GM19239 (cell line): Measurements from ENCODE around the gene HPN.
"Not testable (repeated sequence)": the region's sequence is repeated elsewhere in the genome, so short reads cannot be mapped to it uniquely, and the experiment has no call there.

Experiments used
- DNase-seq: peaks from one replicate; pipeline ENCODE4 v3.0.0; 2011; ENCODE audit warnings: low spot score; ENCODE audit not compliant: insufficient read length
- FAIRE-seq: peaks from 2 replicates; lab custom pipeline; 2011; peaks lifted over from hg19 to GRCh38; lab: Jason Lieb, UNC

The HPN gene

DNA sequence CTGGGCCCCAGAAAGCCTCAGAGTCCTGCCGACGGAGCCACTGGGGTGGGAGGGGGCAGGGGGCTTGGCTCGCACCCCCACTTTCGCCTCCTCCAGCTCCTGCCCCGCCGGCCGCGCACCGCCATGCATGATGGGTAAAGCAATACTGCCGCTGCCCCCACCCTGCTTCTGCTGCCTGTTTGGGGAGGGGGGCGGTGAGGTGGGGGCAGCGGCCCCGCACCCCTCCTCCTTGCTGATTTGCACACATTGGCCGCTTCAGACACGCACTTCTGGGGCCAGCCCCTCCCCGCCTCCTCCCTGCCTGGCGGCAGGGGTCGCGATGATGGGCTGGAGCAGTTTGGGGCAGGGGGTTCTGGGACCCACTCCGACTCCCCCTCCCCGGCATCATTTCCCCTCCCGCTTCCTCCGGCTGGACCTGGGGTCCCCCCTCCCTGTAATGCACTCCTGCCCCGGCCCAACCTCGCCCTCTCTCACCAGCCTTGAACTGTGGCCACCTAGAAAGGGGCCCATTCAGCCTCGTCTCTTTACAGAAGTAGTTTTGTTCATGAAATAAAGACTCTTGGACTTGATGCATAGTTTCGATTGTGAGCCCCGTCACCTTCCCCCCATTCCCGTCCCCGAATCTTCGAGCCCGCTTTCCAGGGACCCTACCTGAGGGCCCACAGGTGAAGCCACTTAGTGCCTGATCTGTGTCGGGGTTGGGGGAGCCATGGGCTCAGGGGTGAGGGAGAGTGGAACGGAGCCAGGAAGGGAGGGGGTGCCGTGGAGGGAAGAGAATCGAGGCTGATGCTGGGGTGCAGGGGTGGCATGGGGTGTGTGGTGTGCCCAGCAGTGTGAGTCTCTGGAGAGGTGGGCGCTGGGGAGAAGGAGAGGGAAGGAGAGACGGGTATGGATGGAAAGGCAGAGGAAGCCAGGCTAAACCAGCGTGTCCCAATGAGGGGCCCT is 1.4 kb upstream of the HPN start:
- FAIRE-seq (no peak), DNase-seq (no peak)

DNA sequence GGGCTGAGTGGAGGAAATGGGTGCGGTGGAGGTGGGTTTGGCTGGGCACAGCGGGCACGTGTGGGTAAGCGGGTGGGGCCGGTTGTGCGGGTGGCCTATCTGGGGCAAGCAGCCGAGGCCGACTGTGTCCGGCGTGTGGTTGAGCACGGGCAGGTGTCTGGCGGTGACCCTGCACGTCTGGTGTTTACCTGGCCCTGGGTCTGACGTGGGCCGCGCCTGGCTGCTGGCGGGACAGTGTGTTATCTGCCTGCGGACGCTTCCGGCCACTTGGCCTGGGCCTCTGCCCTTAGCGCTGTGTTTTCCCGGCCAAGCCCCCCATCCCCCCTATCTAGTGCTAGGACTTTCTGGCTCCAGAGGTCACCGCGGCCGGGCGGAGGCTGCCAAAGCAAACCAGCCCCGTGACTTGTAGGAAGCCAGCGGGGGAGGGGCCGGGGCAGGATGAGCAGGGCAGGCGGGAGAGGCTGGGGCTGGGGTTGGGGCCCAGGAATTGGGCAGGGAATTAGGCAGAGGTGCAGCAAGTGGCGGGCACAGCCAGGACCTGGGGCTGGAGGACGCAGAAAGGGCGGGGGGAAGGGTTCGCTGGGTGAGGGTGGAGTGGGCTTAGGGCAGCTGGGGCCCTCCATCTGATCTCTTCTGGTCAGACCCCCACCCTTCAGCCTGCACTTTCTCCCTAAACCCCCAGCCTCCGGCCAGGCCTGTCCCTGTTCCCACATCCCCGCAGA is 534 bp upstream of the HPN start:
- DNase-seq (no peak), FAIRE-seq (no peak)

DNA sequence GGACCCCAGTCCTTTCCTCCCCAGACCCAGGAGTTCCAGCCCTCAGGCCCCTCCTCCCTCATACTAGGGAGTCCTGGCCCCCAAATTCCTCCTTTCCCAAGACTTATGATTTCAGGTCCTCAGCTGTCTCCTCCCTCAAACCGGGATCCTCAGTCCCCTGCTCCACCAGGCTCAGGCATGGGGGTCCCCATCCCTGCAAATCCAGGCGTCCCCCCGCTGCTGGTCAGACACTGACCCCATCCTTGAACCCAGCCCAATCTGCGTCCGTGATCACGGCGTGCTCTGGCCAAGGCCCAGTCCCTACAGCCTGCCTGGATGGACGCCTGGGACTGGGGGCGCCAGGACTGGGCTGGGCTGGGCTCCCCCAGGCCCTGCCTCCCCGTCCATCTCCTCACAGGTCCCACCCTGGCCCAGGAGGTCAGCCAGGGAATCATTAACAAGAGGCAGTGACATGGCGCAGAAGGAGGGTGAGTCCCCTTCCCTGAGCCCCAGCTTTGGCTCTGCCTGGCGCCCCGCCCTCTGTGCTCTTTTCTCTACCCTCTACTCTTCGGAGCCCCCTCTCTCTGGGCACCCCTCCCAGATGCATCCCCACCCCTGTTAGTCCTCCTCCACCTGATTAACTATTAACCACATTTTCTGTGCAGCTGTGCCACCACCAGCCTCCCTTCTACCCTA is 672 bp downstream of the HPN start:
- DNase-seq, result no peak
- no peak for FAIRE-seq

DNA sequence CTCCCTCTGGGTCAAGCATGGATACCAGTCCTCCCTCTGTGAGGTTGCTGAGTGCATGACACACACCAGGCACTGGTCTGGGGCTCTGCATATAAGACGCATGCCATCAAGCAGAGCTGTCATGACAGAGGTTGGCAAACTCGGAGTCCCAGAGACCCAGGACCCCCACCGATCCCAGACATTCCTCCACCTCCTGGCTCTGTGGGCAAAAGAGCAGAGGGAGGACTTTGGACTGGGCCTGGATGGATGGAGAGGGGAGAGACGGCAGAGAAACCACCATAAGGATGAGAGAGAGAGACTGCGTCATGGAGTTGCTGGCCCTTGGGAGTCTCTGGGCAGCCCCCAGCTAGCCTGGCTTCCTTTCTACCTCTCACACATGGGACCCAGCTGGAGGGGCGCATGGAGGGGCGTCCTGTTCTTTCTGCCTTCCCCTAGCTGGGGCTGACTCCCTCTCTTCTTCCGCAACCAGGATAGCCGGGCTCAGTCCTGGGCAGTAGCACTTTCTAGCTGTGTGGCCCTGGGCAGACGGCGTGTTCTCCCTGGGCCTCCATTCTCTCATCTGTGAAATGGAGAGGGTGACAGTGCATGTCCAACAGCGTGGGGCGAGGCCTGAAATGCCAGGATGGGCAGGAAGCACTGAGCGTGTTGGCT is 1.6 kb downstream of the HPN start:
- FAIRE-seq, result no peak
- no peak for DNase-seq

DNA sequence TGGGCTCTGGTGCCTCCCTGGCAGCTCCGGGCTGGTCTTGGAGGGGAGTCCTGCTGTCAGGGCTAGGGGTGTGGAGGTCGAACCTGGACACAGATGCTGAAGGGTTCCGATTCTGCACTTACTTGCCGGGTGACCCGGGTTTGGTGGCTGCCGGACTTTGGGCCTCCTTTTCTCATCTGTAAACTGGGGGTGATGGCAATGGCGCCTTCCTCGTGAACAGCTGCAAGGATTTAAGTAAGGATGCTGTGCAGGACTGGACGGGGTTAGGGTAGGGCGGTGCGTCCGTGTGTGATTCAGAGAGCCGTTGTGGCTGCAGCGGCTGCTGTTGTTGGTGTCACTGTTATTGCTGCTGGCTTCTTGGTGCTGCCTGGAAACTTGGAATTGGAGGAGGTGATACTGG is 2.4 kb downstream of the HPN start:
- FAIRE-seq, result no peak
- DNase-seq, result no peak

DNA sequence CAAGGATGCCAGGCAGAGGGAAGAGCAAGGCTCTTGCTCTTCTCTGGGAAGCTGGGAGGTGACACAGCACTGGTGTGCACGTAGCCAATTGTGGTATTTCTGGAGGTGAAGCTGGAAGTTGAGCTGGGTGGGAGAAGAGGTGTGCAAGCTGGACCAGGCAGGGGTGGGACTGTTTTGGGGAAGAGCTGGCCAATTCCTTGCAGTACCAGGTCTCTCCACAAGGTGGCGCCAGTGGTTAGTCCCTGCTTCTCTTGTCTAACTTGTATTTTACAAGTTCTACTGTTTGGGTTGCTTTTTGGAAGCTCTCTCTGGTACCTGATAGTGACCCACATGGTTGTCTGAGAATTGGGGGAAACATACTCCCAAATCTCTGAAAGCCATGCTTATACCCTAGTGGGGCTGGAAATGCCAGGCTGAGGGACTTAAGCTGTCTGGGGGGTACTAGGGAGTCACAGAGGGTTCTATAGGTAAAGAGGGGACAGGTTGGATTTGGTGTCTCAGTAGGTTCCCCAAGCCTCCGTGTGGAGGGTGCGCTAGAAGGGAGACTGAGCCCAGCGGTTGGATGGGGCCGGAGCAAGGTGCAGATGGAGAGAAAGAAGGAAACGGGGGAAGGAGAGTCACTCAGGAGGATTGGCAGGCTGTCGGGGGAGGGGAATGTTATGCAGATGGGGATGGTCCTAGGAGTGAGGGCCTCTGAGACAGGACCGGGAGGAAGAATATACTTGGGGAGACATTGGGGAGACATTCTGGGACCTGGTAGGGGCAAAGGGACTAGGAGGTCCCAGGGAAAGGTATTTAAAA is 3.0 kb downstream of the HPN start:
- peak; percentile 76 for FAIRE-seq

DNA sequence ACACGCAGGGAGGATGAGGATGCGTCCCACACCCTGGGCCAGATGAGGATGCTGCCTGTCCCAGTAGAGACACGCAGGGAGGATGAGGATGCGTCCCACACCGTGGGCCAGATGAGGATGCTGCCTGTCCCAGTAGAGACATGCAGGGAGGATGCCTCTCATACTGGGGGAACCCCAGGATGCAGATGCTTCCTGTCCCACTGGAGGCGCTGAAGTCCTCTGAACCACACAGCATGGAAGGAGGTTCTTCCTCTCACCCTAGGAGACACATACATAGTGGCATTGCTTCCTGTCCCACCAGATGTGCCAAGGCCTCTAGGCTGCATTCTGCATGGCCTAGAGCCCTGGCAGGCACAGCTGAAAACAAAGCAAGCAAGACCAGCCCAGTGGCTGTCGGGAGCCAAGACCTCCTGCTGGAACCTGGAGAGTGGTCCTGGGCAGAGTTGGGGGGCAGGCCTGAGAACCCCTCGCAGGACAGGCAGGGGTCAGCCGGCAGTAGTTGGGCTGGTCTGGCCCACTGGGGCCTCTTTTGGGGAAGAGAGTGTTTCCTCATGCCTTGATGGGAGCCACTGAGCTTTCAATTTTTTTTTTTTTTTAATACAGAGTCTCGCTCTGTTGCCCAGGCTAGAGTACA is 4.3 kb downstream of the HPN start:
- FAIRE-seq, result peak; percentile 83

More for the DNA sequence above, 3.0 kb downstream of the HPN start:
- DNase-seq, result no peak

DNA sequence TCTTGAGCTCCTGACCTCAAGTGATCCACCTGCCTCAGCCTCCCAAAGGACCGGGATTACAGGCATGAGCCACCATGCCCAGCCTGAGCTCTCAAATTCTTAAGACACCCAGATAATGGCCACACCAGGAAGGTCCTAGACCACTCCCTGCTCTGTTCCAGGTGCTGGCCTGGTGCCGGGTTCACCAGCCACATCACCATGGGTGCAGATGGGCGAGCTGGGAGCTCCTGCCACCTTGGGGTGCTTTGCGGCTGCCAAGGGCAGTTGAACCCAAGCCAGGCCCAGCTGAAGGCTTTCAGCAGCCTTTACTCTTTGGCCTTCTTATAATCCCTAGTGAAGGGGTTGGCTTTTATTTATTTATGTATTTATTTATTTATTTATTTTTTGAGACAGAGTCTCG is 4.9 kb downstream of the HPN start:
- DNase-seq (no peak), FAIRE-seq (no peak)

More for the DNA sequence above, 4.3 kb downstream of the HPN start:
- DNase-seq, result peak; percentile 83

DNA sequence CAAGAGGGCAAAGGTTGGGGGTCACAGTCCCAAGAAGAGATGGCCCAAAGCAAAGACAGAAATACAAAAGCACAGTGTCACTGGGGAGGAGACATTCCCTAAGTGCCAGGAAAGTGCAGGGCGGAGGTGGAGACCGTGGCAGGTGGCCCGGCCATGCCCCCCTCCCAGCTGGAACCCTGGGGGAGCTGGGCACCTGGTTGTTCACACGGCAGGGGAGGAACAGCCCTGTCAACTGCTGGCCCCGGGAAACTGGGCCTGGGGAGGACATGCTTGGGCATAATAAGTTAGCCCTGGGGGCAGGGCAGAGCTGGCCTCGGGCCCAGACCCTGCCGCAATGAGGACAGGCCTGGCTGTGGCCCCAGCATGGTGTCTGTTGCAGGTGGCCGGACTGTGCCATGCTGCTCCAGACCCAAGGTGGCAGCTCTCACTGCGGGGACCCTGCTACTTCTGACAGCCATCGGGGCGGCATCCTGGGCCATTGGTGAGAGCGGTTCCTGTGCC is 7.4 kb downstream of the HPN start:
- DNase-seq (no peak), FAIRE-seq (no peak)

DNA sequence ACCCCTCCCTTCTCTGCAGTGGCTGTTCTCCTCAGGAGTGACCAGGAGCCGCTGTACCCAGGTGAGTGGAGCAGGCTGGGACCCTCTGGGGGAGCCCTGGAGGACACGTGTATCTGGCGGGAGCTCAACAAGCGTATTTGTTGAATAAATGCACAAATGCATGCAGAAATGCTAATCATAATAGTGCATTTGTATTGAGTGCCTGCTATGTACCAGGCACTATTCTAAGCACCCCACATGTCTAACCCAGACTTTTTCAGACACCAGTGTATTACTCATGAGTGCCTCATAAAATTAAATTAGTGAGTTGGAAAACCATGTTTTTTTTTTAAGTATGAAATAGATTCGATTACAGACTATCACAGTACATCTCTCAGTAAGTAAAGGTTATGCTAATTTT is 7.9 kb downstream of the HPN start:
- FAIRE-seq, result no peak

DNA sequence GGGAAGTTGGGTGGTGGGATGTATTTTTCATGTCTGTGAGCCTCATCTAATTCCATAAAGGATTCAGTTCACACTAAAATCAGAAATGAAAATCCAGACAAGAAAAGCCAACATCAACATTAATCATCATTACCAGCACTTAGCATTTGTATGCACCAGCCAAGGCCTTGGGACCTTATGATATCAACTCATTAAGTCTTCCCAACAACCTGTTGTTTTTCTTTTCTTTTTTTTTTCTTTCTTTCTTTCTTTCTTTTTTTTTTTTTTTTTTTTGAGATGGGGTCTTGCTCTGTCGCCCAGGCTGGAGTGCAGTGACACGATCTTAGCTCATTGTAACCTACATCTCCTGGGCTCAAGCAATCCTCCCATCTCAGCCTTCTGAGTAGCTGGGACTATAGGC is 9.1 kb downstream of the HPN start:
- not testable (repeated sequence) for FAIRE-seq, DNase-seq

More for the DNA sequence above, 7.9 kb downstream of the HPN start:
- no peak for DNase-seq

DNA sequence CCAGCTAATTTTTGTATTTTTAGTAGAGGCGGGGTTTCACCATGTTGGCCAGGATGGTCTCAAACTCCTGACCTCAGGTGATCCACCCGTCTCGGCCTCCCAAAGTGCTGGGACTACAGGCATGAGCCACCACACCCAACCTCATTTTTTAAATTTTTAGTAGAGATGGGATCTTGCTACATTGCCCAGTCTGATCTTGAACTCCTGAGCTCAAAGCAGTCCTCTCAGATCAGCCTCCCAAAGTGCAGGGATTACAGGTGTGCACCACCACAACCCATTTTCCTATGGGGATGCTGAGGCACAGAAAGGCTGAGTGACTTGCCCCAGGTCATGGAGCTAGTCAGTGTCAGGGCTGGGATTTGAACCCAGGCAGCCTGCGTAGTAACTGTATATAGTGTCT is 9.7 kb downstream of the HPN start:
- not testable (repeated sequence) for DNase-seq, FAIRE-seq

DNA sequence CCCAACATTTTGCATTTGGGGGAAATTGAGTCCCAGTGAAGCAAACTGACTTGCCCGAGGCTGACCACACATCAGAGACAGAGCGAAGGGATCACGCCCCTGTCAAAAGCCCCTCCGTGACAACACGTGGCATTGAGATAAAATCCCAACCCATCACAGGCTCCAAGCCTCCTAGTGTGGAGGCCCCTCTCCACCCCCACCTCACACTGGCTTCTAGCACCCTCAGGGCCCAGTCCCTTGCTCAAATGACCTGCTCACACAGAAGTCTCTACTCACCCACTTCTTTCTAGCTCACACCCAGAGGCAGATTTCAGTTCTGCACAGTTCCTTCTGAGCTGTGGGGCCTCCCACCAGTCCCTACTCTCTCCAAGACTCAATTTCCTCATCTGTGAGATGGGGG is 10.3 kb downstream of the HPN start:
- DNase-seq, result no peak
- FAIRE-seq, result no peak

DNA sequence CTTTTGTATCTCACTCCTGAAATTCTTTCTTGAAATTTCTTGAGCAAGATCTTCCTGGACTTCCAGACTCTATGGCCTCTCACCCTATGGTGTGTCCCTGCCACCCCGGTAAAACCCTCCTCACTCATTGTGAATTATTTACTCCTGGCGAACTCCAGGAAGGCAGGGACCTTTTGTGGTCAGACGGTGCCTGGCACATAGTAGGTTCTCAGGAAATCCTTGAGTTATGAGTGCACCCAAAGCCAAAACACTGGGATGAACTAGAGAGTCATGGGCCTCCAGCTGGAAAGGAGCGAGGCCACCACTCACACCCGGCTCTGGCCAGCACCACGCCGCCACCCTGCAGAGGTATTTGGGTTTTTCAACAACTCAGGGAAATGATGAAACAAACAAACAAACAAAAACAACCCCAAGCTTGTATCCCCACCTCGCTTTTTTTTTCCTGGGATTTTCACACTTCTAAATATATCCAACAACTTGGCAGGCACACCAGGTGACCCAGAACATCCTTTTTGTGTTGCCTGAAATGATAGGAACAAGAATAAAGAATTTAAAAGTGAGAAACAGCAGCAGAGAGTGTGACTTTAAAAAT is 11.2 kb downstream of the HPN start:
- DNase-seq (no peak), FAIRE-seq (no peak)

DNA sequence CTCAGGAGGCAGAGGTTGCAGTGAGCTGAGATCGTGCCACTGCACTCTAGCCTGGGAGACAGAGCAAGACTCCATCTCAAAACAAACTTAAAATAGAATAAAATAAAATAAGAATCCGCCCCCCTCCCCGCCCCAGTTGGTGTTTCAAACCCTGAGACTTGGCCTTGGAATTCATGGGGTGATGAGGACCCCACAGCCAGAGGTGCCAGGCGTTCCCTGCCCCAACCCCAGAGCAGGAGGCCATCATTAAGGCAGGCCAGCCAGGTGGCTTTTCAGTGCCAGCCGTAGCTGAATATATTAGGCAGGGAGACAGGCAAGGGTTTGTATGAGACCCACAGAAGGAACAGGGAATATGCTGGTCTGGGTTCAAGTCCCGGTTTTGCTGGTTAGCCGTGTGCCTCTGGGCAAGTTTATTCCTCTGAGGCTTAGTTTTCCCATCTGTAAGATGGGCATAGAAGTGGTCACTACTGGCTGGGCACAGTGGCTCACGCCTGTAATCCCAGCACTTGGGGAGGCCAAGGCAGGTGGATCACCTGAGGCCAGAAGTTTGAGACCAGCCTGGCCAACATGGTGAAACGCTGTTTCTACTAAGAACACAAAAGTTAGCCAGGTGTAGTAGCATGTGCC is 12.3 kb downstream of the HPN start:
- FAIRE-seq (no peak), DNase-seq (no peak)

DNA sequence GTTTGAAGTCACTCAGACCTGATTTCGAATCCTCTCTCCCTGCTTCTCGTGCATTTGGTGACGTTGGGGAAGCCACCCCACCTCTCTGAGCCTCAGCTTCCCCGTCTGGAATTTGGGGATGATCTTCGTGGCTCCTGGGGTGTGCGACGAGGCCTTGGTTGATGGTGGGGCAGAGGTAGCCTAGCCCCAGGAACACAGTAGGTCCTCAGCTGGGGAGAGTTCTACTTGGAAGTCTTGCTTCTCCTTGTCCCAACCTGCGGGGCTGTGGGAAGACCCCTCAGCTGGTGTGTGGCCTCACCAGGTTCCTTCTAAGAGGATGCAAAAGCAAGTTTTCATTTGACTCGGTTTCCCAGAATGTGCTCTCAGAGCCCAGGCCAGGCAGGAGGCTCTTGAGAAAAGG is 13.1 kb downstream of the HPN start:
- DNase-seq (no peak), FAIRE-seq (no peak)

DNA sequence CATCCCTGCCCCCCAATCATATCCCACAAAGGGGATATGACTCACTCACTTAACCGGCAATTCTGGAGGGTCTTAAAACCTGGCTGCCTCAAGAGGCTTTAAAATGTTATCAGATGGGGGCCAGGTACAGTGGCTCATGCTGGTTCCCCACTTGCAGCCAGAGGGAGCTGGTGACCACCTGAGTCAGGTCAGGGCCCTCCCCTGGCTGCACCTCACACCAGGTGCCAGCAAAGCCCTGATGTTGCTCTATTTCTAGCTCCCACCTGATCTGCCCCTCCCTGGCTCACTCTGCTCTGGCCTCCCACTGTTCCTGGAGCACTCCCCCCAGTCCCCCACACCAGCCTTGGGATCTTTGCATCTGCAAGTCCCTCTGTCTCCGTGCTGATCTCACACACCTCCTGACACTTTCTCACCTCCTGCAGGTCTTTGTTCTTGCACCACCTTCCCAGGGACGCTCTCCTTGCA is 14.2 kb downstream of the HPN start:
- DNase-seq (no peak), FAIRE-seq (no peak)

DNA sequence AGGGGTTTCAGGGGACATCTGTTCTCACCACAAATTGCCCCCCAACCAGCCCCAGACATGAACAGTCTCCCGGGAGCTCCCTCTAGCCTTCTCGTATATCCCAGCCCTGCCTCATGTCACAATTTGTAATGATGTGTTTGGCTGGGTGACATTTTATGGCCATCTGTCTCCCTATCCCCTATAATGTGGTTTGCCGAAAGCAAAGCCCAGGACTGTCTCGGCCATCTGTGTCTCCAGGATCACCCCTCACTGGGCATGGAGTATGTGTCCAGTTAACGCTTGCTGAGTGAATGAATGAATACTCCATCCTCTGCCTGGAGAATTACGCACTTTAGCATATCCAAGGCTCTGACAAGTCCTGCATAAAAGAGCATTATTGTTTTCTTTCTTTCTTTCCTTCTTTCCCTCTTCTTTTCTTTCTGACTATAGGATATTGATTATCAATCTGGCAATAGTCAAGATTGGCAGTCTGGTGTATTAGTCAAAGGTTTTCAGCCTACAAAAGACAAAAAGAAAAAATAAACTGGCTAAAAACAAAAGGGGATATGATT is 15.1 kb downstream of the HPN start:
- no peak for DNase-seq
- FAIRE-seq, result no peak
